ENCODE measurements around the gene DTWD2.
A peak's percentile ranks its signal among the peaks of the same experiment; 100 is the strongest.

Gene DTWD2

GRCh38 chr5:118946138-118946800 is 42.1 kb downstream of the DTWD2 start:
- H3K23ac ChIP-seq (ENCODE audit: low read length): no peak overlapping the region
- H3K27me3 ChIP-seq (ENCODE audit: insufficient read depth, low read length, poor library complexity): no peaks in the 10 kb centered on the region
- H3K36me3 ChIP-seq (ENCODE audit: control insufficient read depth, insufficient read depth, low read length): no peaks in the 10 kb centered on the region
- peak; percentile 41 for DNase-seq
- no peak overlapping the region for H3K18ac ChIP-seq (ENCODE audit: low read length)
- H4K8ac ChIP-seq (ENCODE audit: low read depth, low read length): no peak overlapping the region
- H2BK15ac ChIP-seq (replicated peaks; ENCODE audit: low read depth): no peak overlapping the region
- no peak overlapping the region for H3K27ac ChIP-seq (ENCODE audit: low read depth, low read length)
- no peak overlapping the region for H2AK5ac ChIP-seq (ENCODE audit: low read length)
- no peak overlapping the region for H4K5ac ChIP-seq (ENCODE audit: low read length)
- no peak overlapping the region for H2BK120ac ChIP-seq (ENCODE audit: low read depth, low read length)
- no peak overlapping the region for H3K4me3 ChIP-seq (ENCODE audit: low read length)
- H2BK5ac ChIP-seq (ENCODE audit: low read length): no peak overlapping the region
- no peaks in the 10 kb centered on the region for H3K4me1 ChIP-seq (ENCODE audit: control insufficient read depth, low read depth, low read length)
- peaks cover 5% of the 10 kb centered on the region for H3K79me1 ChIP-seq (ENCODE audit: low read length)
- no peak overlapping the region for H3K4ac ChIP-seq (ENCODE audit: low read depth, low read length)
- WGBS (ENCODE audit: extremely low coverage, insufficient coverage, low lambda C conversion rate): no CpG with 5 or more reads among the region's 2 CpGs
- no peak overlapping the region for H3K9ac ChIP-seq (ENCODE audit: low read length)
- no peak overlapping the region for H3K56ac ChIP-seq (ENCODE audit: low read length)
- H3K79me2 ChIP-seq (ENCODE audit: control insufficient read depth, insufficient read depth, low read length): peaks cover 32% of the 10 kb centered on the region
- H3K4me2 ChIP-seq (ENCODE audit: low read length): no peak overlapping the region

GRCh38 chr5:118937393-118938061 is 50.8 kb downstream of the DTWD2 start:
- no peak overlapping the region for H3K4ac ChIP-seq (ENCODE audit: low read depth, low read length)

GRCh38 chr5:118933703-118934102 is 54.6 kb downstream of the DTWD2 start:
- no peak overlapping the region for H3K4ac ChIP-seq (ENCODE audit: low read depth, low read length)
- H2BK15ac ChIP-seq (replicated peaks; ENCODE audit: low read depth): no peak overlapping the region
- no peak for DNase-seq
- H3K4me1 ChIP-seq (ENCODE audit: control insufficient read depth, low read depth, low read length): no peaks in the 10 kb centered on the region
- no peak overlapping the region for H2BK120ac ChIP-seq (ENCODE audit: low read depth, low read length)
- no peaks in the 10 kb centered on the region for H3K79me2 ChIP-seq (ENCODE audit: control insufficient read depth, insufficient read depth, low read length)
- peaks cover 3% of the 10 kb centered on the region for H3K79me1 ChIP-seq (ENCODE audit: low read length)
- no peak overlapping the region for H3K4me3 ChIP-seq (ENCODE audit: low read length)
- no peak overlapping the region for H3K23ac ChIP-seq (ENCODE audit: low read length)
- no peak overlapping the region for H4K5ac ChIP-seq (ENCODE audit: low read length)
- no peak overlapping the region for H3K9ac ChIP-seq (ENCODE audit: low read length)
- no peaks in the 10 kb centered on the region for H3K27me3 ChIP-seq (ENCODE audit: insufficient read depth, low read length, poor library complexity)
- no peak overlapping the region for H3K56ac ChIP-seq (ENCODE audit: low read length)
- no peak overlapping the region for H4K8ac ChIP-seq (ENCODE audit: low read depth, low read length)
- no peak overlapping the region for H3K27ac ChIP-seq (ENCODE audit: low read depth, low read length)
- H2BK5ac ChIP-seq (ENCODE audit: low read length): no peak overlapping the region
- H3K36me3 ChIP-seq (ENCODE audit: control insufficient read depth, insufficient read depth, low read length): peaks cover 2% of the 10 kb centered on the region
- WGBS (ENCODE audit: extremely low coverage, insufficient coverage, low lambda C conversion rate): no CpG with 5 or more reads among the region's 1 CpG
- H3K4me2 ChIP-seq (ENCODE audit: low read length): no peak overlapping the region
- H3K18ac ChIP-seq (ENCODE audit: low read length): no peak overlapping the region
- no peak overlapping the region for H2AK5ac ChIP-seq (ENCODE audit: low read length)

More at GRCh38 chr5:118937393-118938061, 50.8 kb downstream of the DTWD2 start:
- no peak overlapping the region for H3K9ac ChIP-seq (ENCODE audit: low read length)
- no peak overlapping the region for H3K18ac ChIP-seq (ENCODE audit: low read length)
- no peak overlapping the region for H3K23ac ChIP-seq (ENCODE audit: low read length)
- no peak overlapping the region for H2AK5ac ChIP-seq (ENCODE audit: low read length)
- DNase-seq: no peak
- H3K79me1 ChIP-seq (ENCODE audit: low read length): peaks cover 1% of the 10 kb centered on the region
- H3K79me2 ChIP-seq (ENCODE audit: control insufficient read depth, insufficient read depth, low read length): no peaks in the 10 kb centered on the region
- no peak overlapping the region for H2BK15ac ChIP-seq (replicated peaks; ENCODE audit: low read depth)
- no peak overlapping the region for H3K27ac ChIP-seq (ENCODE audit: low read depth, low read length)
- H3K56ac ChIP-seq (ENCODE audit: low read length): no peak overlapping the region
- no peaks in the 10 kb centered on the region for H3K4me1 ChIP-seq (ENCODE audit: control insufficient read depth, low read depth, low read length)
- no peaks in the 10 kb centered on the region for H3K27me3 ChIP-seq (ENCODE audit: insufficient read depth, low read length, poor library complexity)
- peaks cover 2% of the 10 kb centered on the region for H3K36me3 ChIP-seq (ENCODE audit: control insufficient read depth, insufficient read depth, low read length)
- H3K4me2 ChIP-seq (ENCODE audit: low read length): no peak overlapping the region
- H3K4me3 ChIP-seq (ENCODE audit: low read length): no peak overlapping the region
- H2BK5ac ChIP-seq (ENCODE audit: low read length): no peak overlapping the region
- H4K8ac ChIP-seq (ENCODE audit: low read depth, low read length): peak overlapping the region; percentile 56
- H4K5ac ChIP-seq (ENCODE audit: low read length): no peak overlapping the region
- no peak overlapping the region for H2BK120ac ChIP-seq (ENCODE audit: low read depth, low read length)
- WGBS (ENCODE audit: extremely low coverage, insufficient coverage, low lambda C conversion rate): no CpG with 5 or more reads among the region's 3 CpGs

GRCh38 chr5:118931564-118931963 is 56.8 kb downstream of the DTWD2 start:
- Histone ChIP-seq H3K79me1 (ENCODE audit: low read length) (peaks cover 1% of the 10 kb centered on the region), H3K79me2 (ENCODE audit: control insufficient read depth, insufficient read depth, low read length) (no peaks in the 10 kb centered on the region), H4K5ac (ENCODE audit: low read length) (no peak overlapping the region), H3K23ac (ENCODE audit: low read length) (no peak overlapping the region), H3K4me1 (ENCODE audit: control insufficient read depth, low read depth, low read length) (no peaks in the 10 kb centered on the region), H3K18ac (ENCODE audit: low read length) (no peak overlapping the region), H4K8ac (ENCODE audit: low read depth, low read length) (no peak overlapping the region), H3K27me3 (ENCODE audit: insufficient read depth, low read length, poor library complexity) (no peaks in the 10 kb centered on the region), H2AK5ac (ENCODE audit: low read length) (no peak overlapping the region), H3K9ac (ENCODE audit: low read length) (no peak overlapping the region), H3K56ac (ENCODE audit: low read length) (no peak overlapping the region), H2BK120ac (ENCODE audit: low read depth, low read length) (no peak overlapping the region), H2BK15ac (replicated peaks; ENCODE audit: low read depth) (no peak overlapping the region), H3K27ac (ENCODE audit: low read depth, low read length) (no peak overlapping the region), H3K36me3 (ENCODE audit: control insufficient read depth, insufficient read depth, low read length) (peaks cover 4% of the 10 kb centered on the region), H2BK5ac (ENCODE audit: low read length) (no peak overlapping the region), H3K4ac (ENCODE audit: low read depth, low read length) (no peak overlapping the region), H3K4me3 (ENCODE audit: low read length) (no peak overlapping the region), H3K4me2 (ENCODE audit: low read length) (no peak overlapping the region)
- no peak for DNase-seq
- no CpG with 5 or more reads among the region's 1 CpG for WGBS (ENCODE audit: extremely low coverage, insufficient coverage, low lambda C conversion rate)

- no peak overlapping the region for H3K23ac ChIP-seq (ENCODE audit: low read length)
- no peak overlapping the region for H3K9ac ChIP-seq (ENCODE audit: low read length)
- peaks cover 4% of the 10 kb centered on the region for H3K4me1 ChIP-seq (ENCODE audit: control insufficient read depth, low read depth, low read length)
- H3K18ac ChIP-seq (ENCODE audit: low read length): peak overlapping the region; percentile 28
- no peaks in the 10 kb centered on the region for H3K79me2 ChIP-seq (ENCODE audit: control insufficient read depth, insufficient read depth, low read length)
- H3K79me1 ChIP-seq (ENCODE audit: low read length): peaks cover 1% of the 10 kb centered on the region
- no peak overlapping the region for H2BK15ac ChIP-seq (replicated peaks; ENCODE audit: low read depth)
- no peak overlapping the region for H3K4ac ChIP-seq (ENCODE audit: low read depth, low read length)
- no peak overlapping the region for H3K4me3 ChIP-seq (ENCODE audit: low read length)
- H3K56ac ChIP-seq (ENCODE audit: low read length): no peak overlapping the region
- no peak for DNase-seq
- no peak overlapping the region for H3K27ac ChIP-seq (ENCODE audit: low read depth, low read length)
- no peak overlapping the region for H2BK5ac ChIP-seq (ENCODE audit: low read length)
- H4K8ac ChIP-seq (ENCODE audit: low read depth, low read length): peak overlapping the region; percentile 28
- H3K36me3 ChIP-seq (ENCODE audit: control insufficient read depth, insufficient read depth, low read length): peaks cover 2% of the 10 kb centered on the region
- no peak overlapping the region for H4K5ac ChIP-seq (ENCODE audit: low read length)
- no peaks in the 10 kb centered on the region for H3K27me3 ChIP-seq (ENCODE audit: insufficient read depth, low read length, poor library complexity)
- H2BK120ac ChIP-seq (ENCODE audit: low read depth, low read length): no peak overlapping the region
- no peak overlapping the region for H2AK5ac ChIP-seq (ENCODE audit: low read length)
- no peak overlapping the region for H3K4me2 ChIP-seq (ENCODE audit: low read length)
- WGBS (ENCODE audit: extremely low coverage, insufficient coverage, low lambda C conversion rate): no CpG with 5 or more reads among the region's 1 CpG
These were observed 64.3 kb downstream of the DTWD2 start for GRCh38 chr5:118924006-118924389.

Measured in mesendoderm (in vitro differentiated cells).